ENCODE data around the gene SRGAP2C. TPM values are rescaled to one million over a fixed set of nuclear protein-coding genes. Genes with fewer than 3 reads are reported as not detected.
"Not testable (repeated sequence)": the region's sequence is repeated elsewhere in the genome, so short reads cannot be mapped to it uniquely, and the experiment has no call there.

SRGAP2C gene
- total RNA-seq, 1 donor from 2014 or later = 48.2 TPM

DNA sequence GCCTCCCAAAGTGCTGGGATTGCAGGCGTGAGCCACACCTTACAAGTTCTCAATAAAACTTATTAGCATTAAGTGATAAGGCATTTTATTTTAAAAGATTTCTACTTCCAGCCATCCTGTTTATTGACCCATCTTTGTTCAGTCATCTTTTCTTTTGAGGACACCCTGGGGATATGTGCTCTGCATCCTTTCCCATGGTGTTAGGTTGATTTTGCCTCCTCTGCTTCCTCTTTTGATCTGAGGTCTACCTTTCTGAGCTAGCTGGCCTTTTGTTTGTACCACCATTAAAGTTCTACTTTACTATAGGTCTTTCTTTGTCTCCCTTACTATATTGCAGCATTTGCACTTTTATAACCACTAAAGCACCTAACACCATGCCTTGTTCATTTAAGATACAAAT lies 136.9 kb downstream of the SRGAP2C start:
- not testable (repeated sequence) for H3K4me3 Mint-ChIP-seq; H3K36me3 Mint-ChIP-seq (ENCODE audit: low read depth); DNase-seq (ENCODE audit: low read depth, low spot score); H3K4me1 Mint-ChIP-seq; H3K9me3 Mint-ChIP-seq; H3K27ac Mint-ChIP-seq (ENCODE audit: unreplicated experiment); H3K27me3 Mint-ChIP-seq (ENCODE audit: low read depth)

DNA sequence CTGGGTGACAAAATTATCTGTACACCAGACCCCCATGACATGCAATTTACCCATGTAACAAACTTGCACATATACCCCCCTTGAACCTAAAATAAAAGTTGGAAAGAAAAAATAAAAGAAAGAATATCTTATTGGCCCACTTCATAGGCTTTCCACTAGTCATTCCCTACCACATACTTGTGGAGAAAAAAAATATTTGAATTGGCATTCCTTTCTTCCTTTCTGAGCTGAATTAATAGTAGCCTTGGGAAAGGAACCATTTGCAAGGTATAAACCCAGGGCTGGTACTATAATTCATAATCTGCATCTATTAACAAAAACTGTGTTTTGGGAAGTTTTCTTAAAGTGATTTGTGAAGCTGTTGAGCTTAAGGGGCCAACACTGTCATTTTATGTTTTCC lies 140.0 kb downstream of the SRGAP2C start:
- H3K4me1 Mint-ChIP-seq; H3K9me3 Mint-ChIP-seq; DNase-seq (ENCODE audit: low read depth, low spot score); H3K27me3 Mint-ChIP-seq (ENCODE audit: low read depth); H3K27ac Mint-ChIP-seq (ENCODE audit: unreplicated experiment); H3K4me3 Mint-ChIP-seq; H3K36me3 Mint-ChIP-seq (ENCODE audit: low read depth): not testable (repeated sequence)

DNA sequence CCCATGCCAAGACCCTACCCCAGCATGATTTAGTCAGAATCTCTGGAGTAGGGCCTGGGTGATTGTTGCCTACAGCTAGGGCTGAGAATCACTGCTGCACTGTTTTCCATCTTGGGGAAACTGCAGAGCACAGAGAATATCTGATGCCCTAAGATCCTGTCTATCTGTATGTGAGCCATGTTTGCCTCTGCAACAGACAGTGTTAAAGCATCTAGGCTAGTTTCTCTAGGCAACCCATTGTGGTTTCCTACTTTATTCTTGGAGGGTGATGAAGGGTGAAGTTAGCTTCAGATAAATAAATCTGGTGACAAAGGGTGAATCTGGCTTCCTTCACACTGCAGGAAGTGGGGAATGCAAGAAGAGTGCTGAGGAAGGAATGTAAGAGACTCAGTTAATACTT lies 147.4 kb downstream of the SRGAP2C start:
- H3K36me3 Mint-ChIP-seq (ENCODE audit: low read depth); DNase-seq (ENCODE audit: low read depth, low spot score); H3K9me3 Mint-ChIP-seq; H3K27ac Mint-ChIP-seq (ENCODE audit: unreplicated experiment); H3K4me3 Mint-ChIP-seq; H3K4me1 Mint-ChIP-seq; H3K27me3 Mint-ChIP-seq (ENCODE audit: low read depth): not testable (repeated sequence)

GRCh38 chr1:121332599-121333562 lies 148.1 kb downstream of the SRGAP2C start:
- H3K27me3 Mint-ChIP-seq (ENCODE audit: low read depth); H3K27ac Mint-ChIP-seq (ENCODE audit: unreplicated experiment); DNase-seq (ENCODE audit: low read depth, low spot score); H3K9me3 Mint-ChIP-seq; H3K36me3 Mint-ChIP-seq (ENCODE audit: low read depth); H3K4me1 Mint-ChIP-seq; H3K4me3 Mint-ChIP-seq: not testable (repeated sequence)

DNA sequence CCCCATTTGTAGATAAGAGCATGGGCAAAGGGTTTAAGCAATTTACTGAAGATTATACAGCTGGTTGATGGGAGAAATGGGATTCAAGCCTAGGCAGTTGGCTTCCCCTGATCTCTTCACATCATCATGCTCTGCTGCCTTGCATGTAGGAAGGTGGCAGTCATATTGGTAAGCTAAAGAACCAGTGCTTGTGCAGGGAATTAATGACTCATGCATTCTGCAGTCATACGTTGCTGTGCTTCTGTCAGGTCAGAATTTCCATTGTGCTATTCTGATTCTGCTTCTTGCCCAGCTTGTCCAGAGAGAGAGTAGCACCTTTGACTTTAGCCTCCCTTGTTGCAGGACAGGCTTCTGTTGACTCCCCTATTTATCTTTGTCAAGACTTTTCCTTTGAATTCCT lies 153.2 kb downstream of the SRGAP2C start:
- not testable (repeated sequence) for H3K9me3 Mint-ChIP-seq; DNase-seq (ENCODE audit: low read depth, low spot score); H3K27me3 Mint-ChIP-seq (ENCODE audit: low read depth); H3K36me3 Mint-ChIP-seq (ENCODE audit: low read depth); H3K4me1 Mint-ChIP-seq; H3K4me3 Mint-ChIP-seq; H3K27ac Mint-ChIP-seq (ENCODE audit: unreplicated experiment)

GRCh38 chr1:121339611-121340010 lies 154.8 kb downstream of the SRGAP2C start:
- not testable (repeated sequence) for H3K4me3 Mint-ChIP-seq; DNase-seq (ENCODE audit: low read depth, low spot score); H3K36me3 Mint-ChIP-seq (ENCODE audit: low read depth); H3K9me3 Mint-ChIP-seq; H3K27ac Mint-ChIP-seq (ENCODE audit: unreplicated experiment); H3K27me3 Mint-ChIP-seq (ENCODE audit: low read depth); H3K4me1 Mint-ChIP-seq

GRCh38 chr1:121343311-121343906 lies 158.6 kb downstream of the SRGAP2C start:
- not testable (repeated sequence) for H3K4me1 Mint-ChIP-seq; H3K4me3 Mint-ChIP-seq; H3K9me3 Mint-ChIP-seq; H3K36me3 Mint-ChIP-seq (ENCODE audit: low read depth); H3K27me3 Mint-ChIP-seq (ENCODE audit: low read depth); DNase-seq (ENCODE audit: low read depth, low spot score); H3K27ac Mint-ChIP-seq (ENCODE audit: unreplicated experiment)

DNA sequence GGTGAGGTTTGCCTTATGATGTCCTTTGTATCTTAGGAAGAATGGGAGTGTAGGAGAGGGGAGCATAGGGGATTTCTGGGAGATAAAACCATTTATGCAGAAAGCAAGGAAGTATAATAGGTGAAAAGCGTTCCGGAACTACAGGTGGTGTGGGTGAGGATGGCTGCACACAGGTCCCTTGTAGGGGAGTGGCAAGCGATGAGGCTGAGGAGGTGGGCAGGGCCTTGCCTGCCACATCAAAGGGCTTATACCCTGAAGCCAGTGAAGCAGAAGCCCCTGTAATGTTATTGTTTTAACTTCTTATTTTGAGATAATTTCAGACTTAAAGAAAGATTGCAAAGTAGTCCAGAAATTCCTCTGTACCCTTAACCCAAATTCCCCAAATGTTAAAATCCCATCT lies 159.6 kb downstream of the SRGAP2C start:
- not testable (repeated sequence) for H3K27me3 Mint-ChIP-seq (ENCODE audit: low read depth); H3K9me3 Mint-ChIP-seq; H3K27ac Mint-ChIP-seq (ENCODE audit: unreplicated experiment); H3K4me3 Mint-ChIP-seq; H3K4me1 Mint-ChIP-seq; H3K36me3 Mint-ChIP-seq (ENCODE audit: low read depth); DNase-seq (ENCODE audit: low read depth, low spot score)

DNA sequence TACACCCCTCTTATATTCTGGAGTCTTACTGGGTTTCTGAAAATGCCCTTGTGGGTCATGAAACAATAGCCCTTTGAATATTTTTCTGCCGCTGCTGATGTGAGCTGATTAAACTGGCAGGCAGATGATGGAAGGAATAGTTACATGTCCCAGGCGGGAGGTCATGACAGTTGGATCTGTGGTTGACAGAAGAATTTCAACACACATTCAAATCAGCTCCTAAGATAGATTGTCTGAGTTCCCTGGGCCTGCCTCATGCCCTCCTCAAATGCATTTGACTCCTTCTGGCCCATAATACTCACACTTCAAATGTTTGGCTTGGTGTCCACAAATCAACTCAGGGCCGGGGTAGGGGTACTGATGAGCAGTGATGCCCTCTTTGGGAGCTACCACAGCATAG lies 161.9 kb downstream of the SRGAP2C start:
- not testable (repeated sequence) for H3K4me1 Mint-ChIP-seq; H3K27ac Mint-ChIP-seq (ENCODE audit: unreplicated experiment); H3K9me3 Mint-ChIP-seq; DNase-seq (ENCODE audit: low read depth, low spot score); H3K36me3 Mint-ChIP-seq (ENCODE audit: low read depth); H3K27me3 Mint-ChIP-seq (ENCODE audit: low read depth); H3K4me3 Mint-ChIP-seq

DNA sequence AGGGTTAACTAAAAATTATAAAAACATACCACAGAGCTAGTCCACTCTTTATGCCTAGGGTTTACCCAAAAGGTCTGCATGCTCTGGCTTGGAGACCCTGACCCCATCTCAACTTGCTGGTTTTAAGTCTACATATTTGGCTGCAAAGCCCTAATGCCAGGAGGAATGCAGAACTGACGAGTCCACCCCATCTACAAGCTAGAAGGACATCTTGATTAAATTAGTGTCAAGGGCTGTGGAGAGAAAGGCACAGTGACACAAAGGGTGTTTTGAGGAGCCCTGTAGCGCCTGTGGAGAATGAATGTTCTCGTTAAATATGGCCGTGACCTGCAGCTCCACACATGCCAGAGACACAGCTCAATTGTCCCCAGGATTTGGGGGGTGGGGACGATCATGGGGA lies 162.7 kb downstream of the SRGAP2C start:
- H3K27me3 Mint-ChIP-seq (ENCODE audit: low read depth); H3K4me1 Mint-ChIP-seq; H3K9me3 Mint-ChIP-seq; H3K4me3 Mint-ChIP-seq; H3K27ac Mint-ChIP-seq (ENCODE audit: unreplicated experiment); H3K36me3 Mint-ChIP-seq (ENCODE audit: low read depth): not testable (repeated sequence)
- peak; percentile 1 for DNase-seq (ENCODE audit: low read depth, low spot score)

DNA sequence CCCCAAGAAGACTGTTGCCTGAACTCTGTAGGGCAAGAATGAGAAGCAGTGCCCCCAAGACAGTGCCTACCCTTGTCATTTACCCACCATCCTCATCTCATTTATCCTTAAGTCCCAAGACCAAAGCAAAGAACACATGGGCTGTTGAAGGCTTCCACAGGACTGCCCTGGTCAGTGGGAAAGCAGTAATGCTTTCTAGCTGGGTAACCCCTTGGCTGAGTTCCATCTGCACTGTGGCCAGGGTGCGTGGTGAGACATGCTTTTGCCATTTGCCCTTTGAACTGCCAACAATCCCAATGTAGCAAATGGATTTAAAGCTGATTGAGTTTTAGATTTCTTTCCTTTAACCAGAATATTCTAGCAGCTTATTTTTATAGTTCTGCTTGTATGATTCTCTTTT lies 163.3 kb downstream of the SRGAP2C start:
- H3K36me3 Mint-ChIP-seq (ENCODE audit: low read depth); H3K4me1 Mint-ChIP-seq; H3K9me3 Mint-ChIP-seq; H3K27ac Mint-ChIP-seq (ENCODE audit: unreplicated experiment); DNase-seq (ENCODE audit: low read depth, low spot score); H3K27me3 Mint-ChIP-seq (ENCODE audit: low read depth); H3K4me3 Mint-ChIP-seq: not testable (repeated sequence)

DNA sequence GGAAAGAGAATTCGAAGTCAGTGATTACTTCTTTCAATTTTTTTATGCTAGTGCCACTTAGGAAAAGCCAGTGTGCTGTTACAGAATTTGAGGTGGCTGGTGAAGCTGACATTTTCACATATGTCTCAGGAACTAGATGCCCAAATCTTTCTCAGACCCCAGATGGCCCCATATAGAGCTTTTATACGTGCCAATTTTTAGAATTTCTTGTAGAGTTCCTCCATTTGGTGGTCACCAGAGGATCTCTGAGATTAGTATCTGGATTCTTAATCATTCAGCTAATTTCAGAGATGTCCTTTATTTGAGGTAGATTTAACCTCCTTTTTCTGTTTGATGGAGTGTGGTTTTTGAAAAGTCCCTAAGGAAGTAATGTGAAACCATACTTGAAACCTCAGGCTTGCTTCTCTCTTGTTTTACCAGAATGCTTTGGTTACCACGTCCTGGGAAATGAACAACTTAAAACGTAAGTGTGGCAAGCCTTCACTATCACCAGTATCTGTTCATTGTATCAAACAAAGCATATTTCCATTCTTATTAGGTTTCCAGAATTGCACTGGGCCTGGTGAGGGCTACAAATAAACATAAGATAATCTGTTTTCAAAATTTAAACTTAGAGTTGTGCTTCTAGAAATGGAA lies 164.7 kb downstream of the SRGAP2C start:
- not testable (repeated sequence) for H3K36me3 Mint-ChIP-seq (ENCODE audit: low read depth); H3K4me3 Mint-ChIP-seq; H3K27me3 Mint-ChIP-seq (ENCODE audit: low read depth); H3K9me3 Mint-ChIP-seq; DNase-seq (ENCODE audit: low read depth, low spot score); H3K4me1 Mint-ChIP-seq; H3K27ac Mint-ChIP-seq (ENCODE audit: unreplicated experiment)

GRCh38 chr1:121355711-121356420 lies 171.1 kb downstream of the SRGAP2C start:
- H3K4me3 Mint-ChIP-seq; H3K36me3 Mint-ChIP-seq (ENCODE audit: low read depth); DNase-seq (ENCODE audit: low read depth, low spot score); H3K27me3 Mint-ChIP-seq (ENCODE audit: low read depth); H3K4me1 Mint-ChIP-seq; H3K9me3 Mint-ChIP-seq; H3K27ac Mint-ChIP-seq (ENCODE audit: unreplicated experiment): not testable (repeated sequence)

Measured in neural crest cell (in vitro differentiated cells).